ENCODE measurements around the gene ZFR2. TPM values are rescaled to one million over a fixed set of nuclear protein-coding genes. Genes with fewer than 3 reads are reported as not detected.
"Not testable (repeated sequence)": the region's sequence is repeated elsewhere in the genome, so short reads cannot be mapped to it uniquely, and the experiment has no call there.

The ZFR2 gene
- total RNA-seq, 2 donors from 2014 or later = not detected

DNA sequence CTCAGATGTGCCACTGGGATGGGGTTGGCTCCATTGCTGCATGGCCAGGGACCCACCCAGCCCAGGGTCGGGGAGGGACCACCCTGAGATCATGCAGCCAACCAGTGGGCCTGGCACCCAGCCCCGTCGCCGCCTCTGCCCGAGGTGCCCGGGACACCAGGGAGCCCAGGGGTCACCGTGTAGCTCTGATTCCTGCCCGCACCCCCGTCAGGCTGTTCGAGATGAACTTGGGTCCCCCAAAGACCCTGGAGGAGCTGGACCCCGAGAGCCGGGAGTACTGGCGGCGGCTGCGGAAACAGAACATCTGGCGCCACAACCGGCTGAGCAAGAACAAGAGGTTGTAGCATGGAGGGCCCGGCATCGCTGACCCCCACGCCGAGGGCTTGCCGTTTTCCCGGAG, 101.8 kb downstream of the ZFR2 start:
- no peak for DNase-seq
- intact Hi-C loops (cut with DNase I, micrococcal nuclease) = no loop called here
- no peak for ATAC-seq

DNA sequence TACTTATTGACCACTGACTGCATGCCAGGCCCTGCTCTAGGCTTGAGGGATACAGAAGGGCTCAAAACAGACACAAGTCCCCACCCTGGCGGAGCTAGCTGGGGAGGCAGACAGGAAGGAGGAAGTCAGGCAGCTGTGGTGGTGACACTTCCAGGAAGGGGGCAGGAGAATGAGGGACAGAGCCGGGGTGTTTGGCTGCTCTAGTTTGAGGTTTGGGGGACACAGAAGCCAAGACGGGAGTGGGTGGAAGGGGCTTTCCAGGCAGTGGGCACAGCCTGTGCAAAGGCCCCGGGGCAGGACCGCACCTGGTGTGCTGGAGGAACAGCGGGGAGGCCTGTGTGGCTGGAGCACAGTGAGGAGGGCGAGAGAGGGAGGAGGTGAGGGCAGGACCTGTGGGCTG, 102.3 kb downstream of the ZFR2 start:
- DNase-seq (no peak), ATAC-seq (no peak)
- intact Hi-C loops (cut with DNase I, micrococcal nuclease) = no loop called here

DNA sequence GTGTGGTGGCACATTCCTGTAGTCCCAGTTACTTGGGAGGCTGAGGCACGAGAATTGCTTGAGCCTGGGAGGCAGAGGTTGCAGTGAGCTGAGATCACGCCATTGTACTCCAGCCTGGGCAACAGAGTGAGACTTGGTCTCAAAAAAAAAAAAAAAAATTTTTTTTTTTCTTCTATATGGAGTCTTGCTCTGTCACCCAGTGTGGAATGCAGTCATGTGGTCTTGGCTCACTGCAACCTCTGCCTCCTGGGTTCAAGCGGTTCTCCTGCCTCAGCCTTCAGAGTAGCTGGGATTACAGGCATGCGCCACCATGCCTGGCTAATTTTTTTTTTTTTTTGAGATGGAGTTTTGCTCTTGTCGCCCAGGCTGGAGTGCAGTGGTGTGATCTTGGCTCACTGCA, 103.1 kb downstream of the ZFR2 start:
- intact Hi-C loops (cut with DNase I, micrococcal nuclease); ATAC-seq; DNase-seq: not testable (repeated sequence)

DNA sequence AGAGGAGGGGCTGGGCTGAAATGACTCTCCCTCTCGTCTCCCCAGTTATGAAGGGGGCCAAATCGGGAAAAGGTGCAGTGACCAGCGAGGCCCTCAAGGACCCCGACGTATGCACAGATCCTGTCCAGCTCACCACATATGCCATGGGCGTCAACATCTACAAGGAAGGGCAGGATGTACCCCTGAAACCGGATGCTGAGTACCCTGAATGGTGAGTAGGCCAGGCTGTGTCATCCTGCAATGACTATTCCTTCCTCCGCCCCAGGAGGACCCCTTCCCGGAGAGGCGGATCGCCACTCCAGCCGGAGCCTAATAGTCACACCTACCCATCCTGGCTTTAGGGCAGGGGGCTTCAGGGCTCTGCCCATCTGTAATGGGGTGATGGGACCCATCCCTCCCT, 103.7 kb downstream of the ZFR2 start:
- intact Hi-C loops (cut with DNase I, micrococcal nuclease) = no loop called here
- ATAC-seq (no peak), DNase-seq (no peak)

DNA sequence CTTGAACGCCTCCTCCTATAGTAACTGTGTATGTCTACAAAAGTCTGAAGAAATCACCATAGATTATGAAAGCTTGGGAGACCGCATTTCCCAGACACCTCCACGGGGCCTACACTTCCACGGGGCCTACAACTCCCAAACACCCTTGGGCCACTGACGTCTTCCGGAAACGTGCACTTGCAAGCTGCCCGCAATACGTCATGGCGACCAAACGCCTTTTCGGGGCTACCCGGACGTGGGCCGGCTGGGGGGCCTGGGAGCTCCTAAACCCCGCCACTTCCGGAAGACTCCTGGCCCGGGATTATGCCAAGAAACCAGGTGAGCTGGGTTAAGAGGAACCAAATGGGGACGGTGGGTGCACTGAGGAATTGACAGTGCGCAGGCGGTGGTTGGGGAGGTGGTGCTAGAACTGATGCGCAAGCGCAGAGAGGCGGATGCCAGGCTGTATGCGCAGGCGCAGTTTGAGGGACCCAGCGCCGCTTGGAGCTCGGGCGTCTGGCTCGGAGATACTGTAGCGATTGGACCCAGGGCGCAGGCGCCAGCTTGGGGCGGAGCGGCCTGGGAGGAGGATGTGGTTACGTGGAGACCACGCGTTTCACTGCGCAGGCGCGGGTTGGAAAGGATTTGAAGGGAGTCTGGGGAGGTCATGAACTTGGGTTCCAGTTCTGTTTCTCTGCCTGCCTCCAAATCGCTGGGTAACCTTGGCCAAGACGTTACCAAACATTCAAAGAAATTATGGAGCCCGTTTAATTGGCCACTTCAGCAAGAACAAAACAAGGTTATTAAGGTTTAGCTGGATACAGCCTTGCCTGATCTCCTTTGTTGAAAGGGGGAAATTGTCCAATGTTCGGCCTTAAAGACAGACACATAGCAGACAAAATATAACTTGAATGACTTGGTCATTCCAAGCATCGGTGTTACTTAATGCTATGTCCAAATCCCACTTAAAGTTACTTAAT, 106.1 kb downstream of the ZFR2 start, which contains the start of gene MRPL54:
TSS of gene MRPL54 (plus strand) at position 182 of the 959 bp plus-strand sequence. CDS start at position 201, 19 bp downstream.
- intact Hi-C loops (cut with DNase I, micrococcal nuclease) = no loop called here
- ATAC-seq (peak; percentile 90), DNase-seq (peak; percentile 99)

DNA sequence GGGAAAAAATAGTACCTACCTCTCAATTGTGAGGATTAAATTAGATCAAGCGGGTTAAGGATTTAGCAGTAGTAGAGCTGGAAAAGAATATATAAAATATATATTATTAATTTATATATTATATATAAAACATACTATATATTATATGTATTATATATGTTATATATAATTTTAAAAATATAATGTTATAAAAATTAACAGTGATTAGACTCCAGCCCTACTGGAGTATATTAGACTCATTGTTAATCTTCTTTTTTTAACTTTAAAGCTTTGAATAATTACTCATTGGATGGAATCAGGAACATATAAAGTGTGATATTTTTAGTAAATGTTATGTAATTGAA, 106.7 kb downstream of the ZFR2 start:
- no peak for ATAC-seq
- intact Hi-C loops (cut with DNase I, micrococcal nuclease) = no loop called here
- DNase-seq = no peak

DNA sequence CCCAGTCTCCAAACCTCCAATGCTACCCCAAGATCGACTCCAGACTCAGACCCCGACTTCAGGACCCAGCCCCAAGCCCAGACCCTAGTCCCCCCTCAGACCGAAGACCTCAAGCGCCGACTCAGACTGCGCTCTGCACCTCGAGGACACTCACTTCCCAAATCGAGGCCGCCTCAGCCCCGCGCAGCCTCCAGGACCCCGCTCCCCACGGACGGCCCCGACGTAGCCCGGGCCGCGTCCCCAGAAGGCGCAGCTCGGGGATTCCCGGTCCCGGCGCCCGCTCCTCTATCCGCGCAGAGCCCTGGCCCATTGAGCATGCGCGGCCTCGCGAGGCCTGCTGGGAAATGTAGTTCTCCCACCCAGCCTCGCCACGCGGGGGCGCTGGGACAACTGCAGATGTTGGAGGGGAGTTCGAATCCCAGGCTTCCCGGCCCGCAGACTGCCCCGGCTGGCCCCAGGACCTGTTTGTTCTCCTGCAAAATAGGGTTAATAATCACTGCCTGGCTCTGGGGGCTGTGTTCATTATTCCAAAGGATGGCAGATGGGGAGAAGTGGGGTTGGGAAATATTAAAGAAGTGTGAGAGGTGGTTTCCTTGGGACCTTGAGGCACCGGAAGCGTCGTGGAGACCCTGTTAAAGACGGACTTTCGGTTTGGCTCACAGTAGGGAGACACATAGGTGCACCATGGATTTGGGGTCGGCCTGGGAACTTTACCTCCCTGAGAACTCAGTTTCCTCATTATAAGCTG, 107.3 kb downstream of the ZFR2 start, which contains the start of gene APBA3:
TSS of gene APBA3 (minus strand) at position 311 of the 748 bp plus-strand sequence. CDS start 1,428 bp downstream, outside the sequence.
- DNase-seq = peak; percentile 89 to 95
- peak; percentile 62 for ATAC-seq
- intact Hi-C loops (cut with DNase I, micrococcal nuclease) = no loop called here

DNA sequence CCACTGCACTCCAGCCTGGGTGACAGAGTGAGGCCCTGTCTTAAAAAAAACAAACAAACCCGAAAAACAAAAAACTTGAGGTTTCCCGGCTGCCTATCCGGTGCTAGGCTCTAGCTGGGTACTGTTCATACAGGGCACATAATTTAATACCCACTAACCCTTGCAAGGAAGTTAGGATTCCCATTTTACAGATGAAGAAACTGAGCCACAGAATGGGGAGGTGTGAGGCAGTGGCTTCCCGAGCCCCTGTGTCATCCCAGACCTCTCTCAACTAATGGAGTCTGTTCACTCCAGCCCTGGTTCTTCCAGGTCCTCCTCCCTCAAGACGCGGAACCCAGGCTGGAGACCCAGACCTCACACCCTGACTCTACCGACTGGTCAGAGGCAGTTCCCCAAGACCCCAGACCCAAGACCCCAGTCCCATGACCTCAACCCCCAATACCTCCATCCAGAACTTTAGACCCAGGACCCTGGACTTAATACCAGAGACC, 107.9 kb downstream of the ZFR2 start:
- intact Hi-C loops (cut with DNase I, micrococcal nuclease) = no loop called here
- DNase-seq (no peak), ATAC-seq (no peak)

DNA sequence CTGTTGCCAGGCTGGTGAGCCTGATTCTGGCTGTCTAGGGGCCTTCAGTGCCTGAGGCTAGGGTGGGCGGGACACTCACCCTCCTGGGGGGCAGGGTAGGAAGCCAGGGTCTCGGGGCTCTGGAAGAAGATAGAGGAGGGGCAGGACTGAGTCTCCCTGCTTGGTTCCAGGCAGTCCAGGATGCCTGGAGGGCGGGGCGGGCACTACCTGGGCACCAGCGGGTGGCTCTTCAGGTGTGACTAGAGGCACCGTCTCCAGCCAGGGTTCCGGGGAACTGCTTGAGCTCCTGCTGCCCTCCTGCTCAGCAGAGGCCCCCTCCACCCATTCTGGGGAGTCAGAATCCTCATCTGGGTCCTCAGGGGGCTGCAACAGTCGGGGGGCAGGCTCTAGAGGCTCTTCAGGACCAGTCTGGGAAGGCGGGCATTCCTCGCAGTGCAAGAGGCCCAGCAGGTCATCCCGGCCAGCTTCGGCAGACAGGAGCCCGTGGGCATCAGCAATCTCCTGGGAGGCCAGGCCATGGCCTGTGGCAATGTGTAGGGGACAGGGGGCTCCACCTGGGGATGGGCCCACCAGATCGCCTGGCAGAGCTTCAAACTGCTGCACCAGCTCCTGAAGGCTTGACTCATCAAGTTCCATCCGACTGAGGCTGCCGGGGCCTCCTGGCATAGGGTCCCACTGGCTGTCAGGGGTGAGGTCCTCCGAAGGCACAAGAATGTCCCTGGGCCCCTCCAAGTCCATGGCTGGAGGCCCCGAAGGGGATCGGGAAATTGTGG, 109.2 kb downstream of the ZFR2 start:
- intact Hi-C loops (cut with DNase I, micrococcal nuclease) = no loop called here
- ATAC-seq (no peak), DNase-seq (no peak)

DNA sequence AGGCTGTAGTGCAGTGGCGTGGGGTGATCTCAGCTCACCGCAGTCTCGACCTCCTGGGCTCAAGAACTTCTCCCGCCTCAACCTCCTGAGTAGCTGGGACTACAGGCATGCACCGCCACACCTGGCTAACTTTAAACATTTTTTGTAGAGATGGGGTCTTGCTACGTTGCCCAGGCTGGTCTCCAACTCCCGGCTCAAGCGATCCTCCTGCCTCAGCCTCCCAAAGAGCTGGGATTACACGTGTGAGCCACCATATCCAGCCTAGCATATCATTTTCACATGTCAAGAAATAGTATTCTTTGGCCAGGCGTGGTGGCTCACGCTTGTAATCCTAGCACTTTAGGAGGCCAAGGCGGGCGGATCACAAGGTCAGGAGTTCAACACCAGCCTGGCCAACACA, 110.5 kb downstream of the ZFR2 start:
- ATAC-seq; intact Hi-C loops (cut with DNase I, micrococcal nuclease); DNase-seq: not testable (repeated sequence)

DNA sequence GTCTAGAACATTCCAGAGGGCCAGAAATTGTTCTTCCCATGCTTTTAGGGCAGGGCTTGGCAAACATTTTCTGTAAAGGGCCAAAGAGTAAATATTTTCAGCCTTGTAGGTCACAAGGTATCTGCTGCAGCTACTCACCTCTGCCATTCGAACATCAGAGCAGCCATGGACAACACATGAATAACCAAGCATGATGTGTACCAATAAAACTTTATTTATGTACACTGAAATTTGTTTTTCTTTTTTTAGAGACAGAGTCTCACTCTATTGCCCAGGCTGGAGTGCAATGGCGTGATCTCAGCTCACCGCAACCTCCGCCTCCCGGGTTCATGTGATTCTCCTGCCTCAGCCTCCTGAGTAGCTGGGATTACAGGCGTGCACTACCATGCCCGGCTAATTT, 111.1 kb downstream of the ZFR2 start:
- DNase-seq; ATAC-seq; intact Hi-C loops (cut with DNase I, micrococcal nuclease): not testable (repeated sequence)

Other genes with a start within 250 kb of the ZFR2 start
- gene CACTIN, start 242.2 kb downstream of the ZFR2 start, total RNA-seq = 10 to 100 TPM; 16.9 to 20.0 TPM
- 10 to 100 TPM; 25.1 to 33.1 TPM for gene PIP5K1C, start 168.6 kb downstream of the ZFR2 start, total RNA-seq
- gene TJP3, start 160.7 kb downstream of the ZFR2 start, total RNA-seq = 100 to 1,000 TPM; 297 to 343 TPM
- 10 to 100 TPM; 15.4 to 17.5 TPM for gene APBA3, start 107.3 kb downstream of the ZFR2 start, total RNA-seq
- gene MRPL54, start 106.4 kb downstream of the ZFR2 start, total RNA-seq = 10 to 100 TPM; 64.6 to 67.7 TPM
- not detected for gene RAX2, start 96.8 kb downstream of the ZFR2 start, total RNA-seq
- 1 to 10 TPM; 1.5 to 2.4 TPM for gene MATK, start 82.7 kb downstream of the ZFR2 start, total RNA-seq
- under 1 TPM; 0.06 to 0.28 TPM for gene ATCAY, start 11.6 kb upstream of the ZFR2 start, total RNA-seq
- not detected for gene NMRK2, start 64.0 kb upstream of the ZFR2 start, total RNA-seq
- 10 to 100 TPM; 52.2 to 74.6 TPM for gene DAPK3, start 102.1 kb upstream of the ZFR2 start, total RNA-seq
- gene EEF2, start 116.4 kb upstream of the ZFR2 start, total RNA-seq = 1,000 to 10,000 TPM; 1,955 to 2,053 TPM
- gene PIAS4, start 138.7 kb upstream of the ZFR2 start, total RNA-seq = 10 to 100 TPM; 25.1 to 27.7 TPM
- gene ZBTB7A, start 197.9 kb upstream of the ZFR2 start, total RNA-seq = 100 to 1,000 TPM; 110 to 124 TPM

All from left colon (tissue), 2 donors.